Heart left ventricle (tissue), 13 donors: ENCODE measurements around the gene RAB22A.

Experiments
- CTCF ChIP-seq, 12 donors: fragments of 200-600 bp; sonication (generic) in 4 of 12; IDR thresholded peaks; one replicate each; pipeline versions ENCODE4 v1.5.0 to v1.8.0; 2018 to 2022; ENCODE audit warnings: antibody characterized with exemption in 12 of 12, mild to moderate bottlenecking in 5 of 12
- POLR2A ChIP-seq, 2 donors: fragments of 450-650 bp; IDR thresholded peaks; one replicate each; pipeline ENCODE4 v1.6.1; 2017; ENCODE audit warnings: antibody characterized with exemption in 2 of 2, mild to moderate bottlenecking in 2 of 2, moderate library complexity in 2 of 2
- donor health status: ischemic (EF 13 %, LVEDD 7.1; RV severe dilation, severe dysfunction).
- donor health status: DM: no; HTN: yes; CAD: no.
- donor health status: DM: no; HTN: no; CAD: no.
- donor health status: ischemic (EF 25% LVEDD 6.9; RV normal size, moderate dysfunction).
- donor health status: ischemic (EF 25% LVEDD 5.7; RV mildly dilated, moderate dysfunction).
- donor health status: ischemic (EF 35%, LVEDD 5.7; RV mildly dilated, moderate dysfunction).
- donor health status: nonischemic (EF 11% LVEDD 7.7; RV severe dilation, severe dysfunction).
- donor health status: DM: yes; HTN: yes; CAD: no.
- donor health status: PGD.
- donor health status: ischemic (EF 29% LVEDD 5.4; RV normal size, mild dysfunction).
- donor health status: nonischemic (EF 23%, LVEDD 6.1; RV moderate dilation, normal function).

GRCh38 chr20:58388028-58388601, 78.6 kb downstream of the RAB22A start:
- TF ChIP-seq CTCF (IDR thresholded peaks at IDR 0.05) = no peak
- TF ChIP-seq POLR2A (IDR thresholded peaks at IDR 0.05) = no peak
